Middle frontal gyrus (tissue), 1 donor: ENCODE measurements around the gene PRIM2.
"Not testable (repeated sequence)": the region's sequence is repeated elsewhere in the genome, so short reads cannot be mapped to it uniquely, and the experiment has no call there.

ENCODE experiments used
- DNase-seq: peaks from one replicate; pipeline ENCODE4 v3.0.0-alpha.2; 2015; ENCODE audit warnings: low spot score; ENCODE audit errors: extremely low spot score

PRIM2 gene

DNA sequence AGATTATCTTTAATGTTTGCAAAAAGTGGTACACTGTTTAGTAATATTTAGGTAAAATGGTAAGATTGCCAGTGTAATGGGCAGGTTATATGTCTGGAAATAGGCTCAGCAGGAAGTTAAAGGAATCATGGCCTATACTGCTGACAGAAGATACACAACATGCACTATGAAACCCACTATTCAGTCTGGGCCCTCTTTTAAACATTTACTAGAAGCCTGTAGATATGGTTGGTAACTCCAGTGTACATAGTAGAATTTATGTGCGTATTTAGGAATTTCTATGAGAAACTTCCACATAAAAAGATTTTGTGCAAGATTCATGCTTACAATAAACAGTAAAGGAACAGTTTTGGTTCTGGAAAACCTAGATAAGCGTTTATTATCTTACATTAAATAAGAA lies 178.8 kb downstream of the PRIM2 start:
- not testable (repeated sequence) for DNase-seq

DNA sequence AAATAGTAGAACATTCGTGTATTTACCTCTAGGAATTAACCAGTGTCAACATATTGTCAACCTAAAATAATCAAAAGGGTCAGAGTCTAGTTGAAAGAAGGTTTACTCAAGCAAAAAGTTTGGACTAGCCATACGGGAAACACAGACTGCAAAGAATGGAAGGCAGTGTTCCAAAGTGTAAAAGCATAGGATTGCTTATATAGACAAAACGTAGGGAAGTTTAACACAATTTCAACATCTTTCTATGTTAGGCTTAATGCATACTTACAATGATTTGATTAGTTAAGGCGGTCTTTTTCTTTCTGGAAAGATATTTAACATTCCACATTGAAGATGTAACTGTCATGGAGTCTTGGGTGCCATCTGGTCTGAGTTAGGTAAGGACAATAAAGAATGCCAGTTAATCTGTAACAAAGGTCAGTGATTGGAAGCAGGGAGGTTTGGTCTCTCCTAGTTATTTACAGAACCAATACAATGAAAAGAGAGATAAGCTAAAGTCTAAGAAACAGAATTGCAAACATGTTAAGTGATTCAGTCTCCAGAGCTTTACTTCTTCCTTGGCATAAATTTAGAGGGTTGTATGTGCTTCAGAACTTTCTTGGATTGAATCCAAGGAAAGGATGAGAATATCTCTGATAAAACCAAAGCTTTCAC lies 183.1 kb downstream of the PRIM2 start:
- not testable (repeated sequence) for DNase-seq

DNA sequence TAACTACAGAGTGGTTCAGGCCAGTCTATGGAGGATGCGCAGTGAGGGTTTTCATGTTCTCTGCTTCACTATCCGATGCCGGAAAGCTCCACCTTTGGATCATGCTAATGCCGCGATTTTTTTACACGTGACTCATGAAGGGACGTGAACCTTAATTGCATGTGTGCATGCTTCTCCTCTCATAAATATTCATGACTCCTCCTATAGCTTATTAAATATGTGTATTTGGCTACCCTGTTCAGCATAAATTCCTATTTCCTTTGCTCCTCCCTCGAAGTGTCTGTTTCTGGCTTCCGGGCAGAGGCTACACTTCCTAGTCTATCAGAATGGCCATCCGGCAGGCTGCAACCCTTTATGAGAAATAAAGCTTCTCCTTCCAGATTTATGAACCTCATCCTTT lies 185.0 kb downstream of the PRIM2 start:
- DNase-seq, result not testable (repeated sequence)

DNA sequence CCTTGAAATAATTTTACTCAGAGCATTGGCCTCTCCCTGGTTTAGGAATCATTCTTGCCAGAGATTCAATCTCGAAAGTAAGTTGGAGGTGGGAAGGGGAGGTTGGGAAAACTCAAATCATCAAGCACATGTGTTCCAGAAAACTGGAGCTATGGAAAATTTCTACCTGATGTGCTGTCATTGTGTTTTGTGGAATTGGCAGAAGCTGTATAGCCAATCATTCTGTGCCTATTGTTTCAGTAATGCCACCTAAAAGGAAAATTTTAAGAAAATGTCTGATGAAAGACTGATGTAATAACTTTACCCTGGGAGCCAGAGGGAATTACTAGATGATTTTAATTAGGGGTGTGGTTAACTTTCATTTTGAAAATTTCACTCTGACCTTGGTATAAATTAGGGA lies 187.8 kb downstream of the PRIM2 start:
- not testable (repeated sequence) for DNase-seq

DNA sequence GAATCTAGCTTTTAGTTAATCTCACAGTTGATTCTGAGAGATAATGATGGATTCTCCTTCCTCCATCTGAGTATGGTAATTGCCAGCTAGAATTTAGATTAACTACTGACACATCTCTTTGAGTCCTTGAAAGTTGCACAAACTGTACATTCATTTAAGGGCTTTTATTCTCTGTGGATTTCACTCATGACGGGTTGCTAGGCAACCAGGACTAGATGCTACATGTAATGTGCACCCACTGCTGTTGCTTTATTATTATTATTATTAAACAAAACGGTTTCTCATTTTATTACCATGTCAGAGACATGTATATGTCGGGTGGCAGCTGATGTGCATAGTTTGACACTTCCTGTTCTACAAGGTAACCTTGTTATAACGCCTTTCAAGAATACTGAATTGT lies 193.0 kb downstream of the PRIM2 start:
- DNase-seq, result not testable (repeated sequence)

DNA sequence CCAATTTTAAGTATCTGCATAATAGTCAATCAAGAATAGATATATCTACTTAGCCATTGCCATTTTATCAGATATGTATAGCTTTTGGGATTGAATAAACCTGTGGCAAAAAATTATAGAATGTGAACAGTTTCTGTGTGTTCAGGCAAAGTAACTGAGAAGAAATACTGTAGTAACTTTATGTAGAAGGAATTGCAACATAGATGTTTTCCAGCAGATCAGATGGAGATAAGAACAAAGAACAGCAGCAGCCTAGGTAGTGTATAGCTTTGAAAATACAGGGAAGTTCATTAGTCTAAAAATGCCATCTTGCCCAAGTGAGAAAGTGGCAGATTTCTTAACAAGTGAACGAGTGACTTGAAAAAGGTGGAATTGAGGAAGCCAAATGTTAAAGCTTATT lies 197.7 kb downstream of the PRIM2 start:
- DNase-seq, result not testable (repeated sequence)

DNA sequence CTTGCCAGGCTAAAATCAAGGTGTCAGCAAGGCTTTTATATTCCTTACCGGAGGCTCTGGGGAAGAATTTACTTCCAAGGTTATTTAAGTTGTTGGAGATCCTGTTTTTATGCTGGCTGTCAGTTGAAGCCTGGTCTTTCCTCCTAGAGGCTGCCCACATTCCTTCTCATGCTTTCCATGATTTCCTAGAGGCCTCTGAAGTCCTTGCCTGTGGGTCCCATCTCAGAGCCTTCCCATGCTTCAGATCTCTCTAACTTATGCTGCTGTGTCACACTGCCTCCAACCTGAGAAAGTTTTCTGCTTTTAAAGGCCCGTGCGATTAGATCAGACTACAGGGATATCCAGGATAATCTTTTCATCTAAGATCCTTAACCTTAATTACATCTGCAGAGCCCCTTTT lies 198.4 kb downstream of the PRIM2 start:
- not testable (repeated sequence) for DNase-seq

DNA sequence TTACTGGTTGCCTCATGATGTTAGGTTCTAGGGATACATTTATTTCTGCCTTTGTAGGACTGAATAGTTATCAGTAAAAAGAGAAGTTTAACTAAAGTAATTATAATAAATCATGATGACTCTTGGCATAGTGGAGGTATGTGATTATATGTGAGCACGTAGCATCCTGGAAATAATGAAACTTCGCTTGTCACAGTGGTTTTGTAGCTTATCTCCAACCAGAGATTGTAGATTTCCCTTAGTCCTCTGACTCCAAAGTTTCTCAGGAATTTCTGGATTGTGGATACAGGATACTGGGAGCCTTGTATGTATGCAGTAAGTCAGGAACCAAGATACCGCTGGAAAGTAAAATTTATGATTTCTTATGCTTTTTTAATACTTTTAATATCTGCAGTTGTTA lies 199.3 kb downstream of the PRIM2 start:
- DNase-seq, result not testable (repeated sequence)

DNA sequence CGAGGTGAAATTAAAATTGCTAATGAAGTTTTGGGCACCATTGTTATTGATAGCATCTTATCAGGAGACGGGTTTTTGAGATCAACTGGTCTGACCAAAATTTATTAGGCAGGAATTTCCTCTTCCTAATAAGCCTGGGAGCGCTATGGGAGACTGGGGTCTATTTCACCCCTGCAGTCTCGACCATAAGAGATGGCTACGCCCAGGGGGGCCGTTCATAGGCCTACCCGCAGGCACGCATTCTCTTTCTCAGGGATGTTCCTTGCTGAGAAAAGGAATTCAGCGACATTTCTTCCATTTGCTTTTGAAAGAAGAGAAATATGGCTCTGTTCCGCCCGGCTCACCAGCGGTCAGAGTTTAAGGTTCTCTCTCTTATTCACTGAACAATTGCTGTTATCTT lies 201.8 kb downstream of the PRIM2 start:
- DNase-seq, result not testable (repeated sequence)

DNA sequence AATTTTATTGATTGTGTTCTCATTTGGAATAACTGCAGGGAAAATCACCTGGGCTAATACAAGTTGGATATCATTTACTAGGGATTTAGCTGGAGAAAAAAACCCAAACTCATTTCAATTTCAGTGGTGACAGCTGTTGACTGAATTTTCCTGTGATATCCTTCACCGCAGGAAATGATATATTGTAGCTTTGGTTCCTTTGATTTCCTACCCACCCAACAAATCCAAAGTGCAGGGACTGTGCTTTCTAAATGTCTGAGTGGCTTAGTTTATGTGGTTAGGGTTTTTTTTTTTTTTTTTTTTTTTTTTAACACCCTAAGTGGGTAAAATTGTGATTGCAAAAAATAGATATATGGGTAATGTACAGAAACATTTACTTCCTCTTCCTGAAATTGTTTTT lies 203.7 kb downstream of the PRIM2 start:
- DNase-seq, result not testable (repeated sequence)

DNA sequence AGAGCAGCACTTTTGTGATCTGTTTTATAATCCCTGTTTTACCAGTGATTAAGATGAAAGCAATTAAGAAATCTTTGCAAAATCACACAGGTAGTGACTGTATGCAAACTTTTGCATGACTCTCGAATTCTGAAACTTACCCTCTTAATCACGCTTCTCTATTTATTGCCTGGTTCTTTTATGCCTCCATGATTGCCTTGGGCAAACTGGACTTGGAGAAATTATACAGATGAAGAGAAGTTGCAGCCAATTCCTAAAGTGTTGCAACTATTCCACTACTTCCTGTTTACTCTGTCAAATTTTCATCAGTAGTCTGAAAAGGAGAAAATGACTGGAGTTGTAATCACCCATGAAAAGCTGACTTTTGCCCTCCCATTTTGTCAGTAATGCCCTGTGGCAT lies 205.8 kb downstream of the PRIM2 start:
- not testable (repeated sequence) for DNase-seq

DNA sequence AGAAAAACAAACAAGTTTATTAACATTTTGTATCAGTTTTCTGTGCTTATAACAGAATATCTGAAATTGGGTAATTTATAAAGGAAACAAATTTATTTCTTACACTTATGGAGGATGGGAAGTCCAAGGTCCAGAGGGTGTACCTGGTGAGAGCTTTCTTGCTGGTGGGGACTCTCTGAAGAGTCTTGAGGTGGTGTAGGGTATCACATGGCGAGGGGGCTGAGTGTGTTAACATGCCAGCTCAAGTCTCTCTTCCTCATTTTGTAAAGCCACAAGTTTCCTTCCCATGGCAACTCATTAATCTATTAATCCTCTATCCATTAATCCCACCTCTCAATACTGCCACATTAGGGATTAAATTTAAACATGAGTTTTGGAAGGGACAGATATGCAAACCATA lies 212.3 kb downstream of the PRIM2 start:
- not testable (repeated sequence) for DNase-seq

DNA sequence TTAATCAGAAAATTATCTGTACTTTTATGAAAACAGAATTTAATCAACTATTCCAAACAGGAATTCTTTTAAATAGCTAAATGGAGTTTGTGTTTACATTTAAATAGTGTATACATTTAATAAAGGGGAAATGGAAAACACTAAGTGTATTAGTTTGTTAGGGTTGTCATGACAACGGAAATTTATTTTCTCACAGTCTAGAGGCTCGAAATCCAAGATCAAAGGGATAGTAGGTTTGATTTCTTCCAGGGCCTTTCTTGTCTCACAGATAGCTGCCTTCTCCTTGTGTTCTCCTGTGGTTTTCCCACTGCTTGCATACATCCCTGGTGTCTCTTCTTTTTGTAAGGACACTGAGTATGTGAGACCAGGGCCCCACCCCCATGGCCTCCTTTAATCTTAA lies 215.2 kb downstream of the PRIM2 start:
- not testable (repeated sequence) for DNase-seq

DNA sequence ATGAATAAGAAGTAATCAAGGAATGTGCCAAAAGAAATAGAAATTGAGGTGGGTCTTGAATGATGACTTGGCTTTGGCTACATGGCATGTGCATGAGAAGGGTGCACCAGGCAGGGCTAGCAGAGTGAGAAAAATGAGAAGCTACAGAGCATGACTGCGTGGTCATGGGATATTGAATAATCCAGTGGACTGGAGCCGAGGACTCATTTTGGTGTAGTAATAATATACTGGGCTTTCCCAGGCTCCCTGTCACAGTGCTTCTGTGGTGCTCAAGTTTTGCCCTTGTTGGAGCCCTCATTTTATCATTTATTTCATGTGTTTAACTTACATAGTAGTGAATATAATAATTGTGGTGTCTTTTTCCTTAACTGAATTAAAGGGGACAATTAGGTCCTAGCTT lies 217.7 kb downstream of the PRIM2 start:
- DNase-seq, result not testable (repeated sequence)

DNA sequence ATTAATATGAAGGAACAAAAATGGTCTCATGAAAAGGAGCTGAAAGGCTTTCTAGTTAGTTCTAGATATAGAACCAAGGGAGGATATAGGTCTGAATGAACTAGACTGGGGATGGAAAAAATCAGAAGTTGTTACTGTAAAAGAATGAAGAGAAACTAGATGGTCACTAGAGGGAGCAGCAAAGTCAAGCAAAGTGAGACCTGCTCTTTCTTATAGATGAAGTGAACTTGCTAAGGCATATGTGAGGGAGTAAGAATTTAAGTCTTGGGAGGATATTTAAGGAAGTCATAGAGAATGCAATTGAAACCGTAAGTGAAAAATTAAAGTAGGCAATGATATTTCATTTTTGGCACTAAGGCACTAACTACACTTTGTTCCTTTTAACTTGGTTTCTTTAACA lies 218.6 kb downstream of the PRIM2 start:
- DNase-seq, result not testable (repeated sequence)

DNA sequence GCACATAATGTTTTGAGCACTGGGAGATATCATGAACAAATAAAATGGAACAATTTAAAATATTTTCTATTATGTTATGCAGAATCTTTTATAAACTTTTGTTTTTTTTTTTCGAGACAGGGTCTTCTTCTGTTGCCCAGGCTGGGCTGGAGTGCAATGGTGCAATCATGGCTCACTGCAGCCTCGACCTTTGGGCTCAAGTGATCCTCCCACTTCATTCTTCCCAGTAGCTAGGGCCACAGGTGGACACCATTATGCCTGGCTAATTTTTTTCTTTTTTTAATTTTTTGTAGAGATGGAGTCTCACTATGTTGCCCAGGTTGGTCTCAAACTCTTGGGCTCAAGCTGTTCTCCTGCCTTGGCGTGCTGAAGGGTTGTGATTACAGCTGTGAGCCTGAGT lies 220.5 kb downstream of the PRIM2 start:
- not testable (repeated sequence) for DNase-seq

DNA sequence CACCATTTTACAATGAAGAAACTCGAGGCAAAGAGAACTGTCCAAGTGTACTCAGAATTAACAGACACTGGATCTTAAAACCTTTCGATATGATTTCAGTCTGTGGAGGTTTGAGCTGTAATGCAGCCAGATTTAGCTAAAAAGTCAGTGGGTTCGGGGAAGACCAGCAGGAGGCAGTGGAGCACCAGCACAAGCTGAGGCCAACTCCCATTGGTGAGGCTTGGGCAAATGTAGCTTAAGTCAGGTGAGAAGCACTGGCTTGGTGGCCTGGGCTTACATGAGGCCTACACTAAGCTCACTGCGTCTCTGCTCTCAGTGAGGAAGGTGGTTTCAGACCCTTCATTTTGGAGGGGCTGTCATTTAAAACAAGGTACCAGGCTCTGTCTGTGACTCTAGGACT lies 234.5 kb downstream of the PRIM2 start:
- DNase-seq, result not testable (repeated sequence)

DNA sequence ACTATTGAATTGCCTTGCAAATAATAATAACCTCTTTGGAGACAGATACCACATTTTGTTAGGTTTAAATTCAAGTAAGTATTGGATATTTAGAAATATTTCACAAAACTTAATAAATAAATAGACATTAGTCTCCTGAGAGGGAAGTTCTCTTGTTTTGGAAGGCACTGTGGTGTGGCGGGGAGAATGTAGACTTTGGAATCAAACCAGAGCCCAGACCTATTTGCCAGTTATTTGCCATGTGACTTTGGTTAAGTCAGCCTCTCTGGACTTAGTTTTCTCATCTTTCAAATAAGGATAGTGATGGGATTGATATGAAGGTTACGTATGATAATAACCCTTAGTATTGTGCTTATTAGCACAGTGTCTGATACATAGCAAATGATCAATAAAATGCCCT lies 240.4 kb downstream of the PRIM2 start:
- DNase-seq, result not testable (repeated sequence)

DNA sequence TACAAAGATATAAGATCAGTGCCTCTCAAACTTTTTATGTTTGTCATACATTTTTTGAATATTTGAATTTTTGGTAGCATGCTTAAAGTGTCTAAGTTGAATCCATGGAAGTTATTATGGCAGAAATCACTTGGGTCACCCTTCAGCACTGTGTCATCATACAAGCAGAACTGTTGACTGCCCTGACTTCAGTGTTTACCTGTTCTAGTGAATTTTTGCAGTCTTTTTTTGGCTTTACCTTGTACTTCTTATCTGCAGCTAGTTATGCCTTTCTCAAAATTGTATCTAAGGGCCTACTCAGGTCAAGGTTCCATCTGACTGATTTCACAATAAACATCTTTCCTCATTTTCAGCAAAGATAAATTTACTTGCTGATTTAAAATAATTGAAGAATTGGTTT lies 241.7 kb downstream of the PRIM2 start:
- not testable (repeated sequence) for DNase-seq

DNA sequence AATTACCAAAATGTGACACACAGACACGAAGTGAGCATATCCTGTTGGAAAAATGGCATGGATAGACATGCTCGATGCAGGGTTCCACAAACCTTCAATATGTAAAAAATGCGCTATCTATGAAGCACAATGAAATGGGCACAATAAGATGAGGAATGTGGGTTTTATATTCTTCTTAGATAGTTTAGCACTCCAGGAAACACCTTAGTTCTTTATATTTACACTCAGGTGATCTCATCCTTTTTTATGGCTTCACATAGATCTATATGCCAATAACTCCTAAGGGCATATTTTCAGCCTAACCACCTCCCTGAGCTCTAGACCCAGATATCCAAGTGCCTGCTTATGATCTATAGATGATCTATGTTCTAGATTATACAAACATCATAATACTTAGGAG lies 244.8 kb downstream of the PRIM2 start:
- not testable (repeated sequence) for DNase-seq

DNA sequence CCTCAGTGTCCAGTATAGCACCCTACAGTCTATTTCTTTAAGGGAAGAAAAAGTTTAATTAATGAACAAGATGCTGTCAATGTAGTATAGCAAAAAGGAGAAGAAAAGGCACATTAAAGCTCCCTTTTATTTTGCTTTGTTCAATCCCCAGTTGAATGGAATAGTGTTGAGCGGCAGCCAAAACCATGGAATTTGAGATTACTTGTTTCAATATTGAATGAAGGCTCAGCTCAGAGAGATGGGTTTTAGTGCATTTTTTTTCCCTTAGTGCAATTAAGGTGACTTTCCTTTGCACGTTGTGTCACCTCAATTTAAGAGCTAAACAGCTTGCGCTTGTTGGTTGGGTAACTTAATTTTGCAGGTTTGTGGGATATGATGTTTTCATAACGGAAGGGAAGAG lies 254.7 kb downstream of the PRIM2 start:
- not testable (repeated sequence) for DNase-seq

DNA sequence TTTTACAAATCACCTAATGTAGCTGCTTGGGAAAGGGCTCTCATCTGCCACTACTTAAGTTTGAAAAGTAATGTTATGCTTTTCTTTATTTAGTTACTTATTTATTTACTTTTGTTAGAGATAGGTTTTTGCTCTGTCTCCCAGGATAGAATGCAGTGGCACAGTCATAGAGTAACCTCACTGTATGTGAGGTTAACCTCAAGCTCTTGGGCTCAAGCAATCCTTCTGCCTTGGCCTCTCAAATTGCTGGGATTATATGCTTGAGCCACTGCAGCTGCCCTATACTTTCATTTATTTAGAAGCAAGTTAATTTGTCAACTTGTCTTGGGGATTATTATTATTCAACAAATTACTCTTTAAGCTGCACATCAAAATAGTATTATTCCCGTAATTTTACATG lies 255.4 kb downstream of the PRIM2 start:
- not testable (repeated sequence) for DNase-seq

DNA sequence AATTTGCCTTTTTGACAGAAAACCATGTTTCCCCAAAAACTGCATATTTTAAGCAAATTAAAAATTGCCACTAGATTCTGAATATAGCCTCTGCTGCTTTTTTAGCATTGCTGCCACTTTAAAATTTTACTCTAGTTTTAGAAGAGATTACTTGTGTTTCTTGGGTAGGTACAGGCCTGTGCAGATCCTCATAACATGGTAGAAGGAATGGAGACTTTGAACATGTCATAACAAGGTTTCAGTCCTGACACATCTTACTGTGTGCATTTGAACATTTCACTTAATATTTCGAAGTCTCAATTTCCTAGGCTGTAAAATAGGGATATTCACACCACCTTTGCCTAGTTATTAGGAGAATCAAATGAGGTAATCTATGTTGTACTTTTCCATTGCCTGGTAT lies 259.6 kb downstream of the PRIM2 start:
- DNase-seq, result not testable (repeated sequence)

DNA sequence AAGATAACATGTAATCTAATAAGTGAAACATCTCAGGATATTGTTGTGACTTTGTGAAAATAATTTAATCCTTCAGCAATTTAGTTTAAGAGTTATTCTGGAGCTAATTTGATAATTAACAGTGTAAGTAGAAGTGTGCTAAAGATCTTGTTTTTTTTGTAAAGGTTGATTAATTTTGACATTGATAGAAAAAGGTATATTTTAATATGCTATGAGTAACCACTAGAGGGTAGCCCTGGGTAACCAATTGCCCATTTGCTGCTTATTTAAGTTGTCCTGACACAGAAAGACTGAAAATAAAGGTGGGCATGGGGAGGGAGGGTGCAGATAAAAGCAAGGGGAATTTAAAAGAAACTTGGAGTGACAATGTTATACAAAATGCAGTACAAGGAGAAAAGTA lies 262.1 kb downstream of the PRIM2 start:
- not testable (repeated sequence) for DNase-seq
